Tibial artery (tissue), 4 donors: ENCODE results near the gene PRKACA.

Experiments
- DNase-seq, 2 donors: peaks; one replicate each; pipeline ENCODE4 v3.0.0-alpha.2; 2019
- H3K27ac ChIP-seq, 2 donors: fragments of 200-600 bp; sonication (generic) in 1 of 2; 1 replicate in 1 of 2; 2 replicates in 1 of 2; pipeline ENCODE4 v1.5.1; 2018 to 2019; ENCODE audit warnings: mild to moderate bottlenecking in 1 of 2
- H3K27me3 ChIP-seq, 2 donors: fragments of 200-600 bp; sonication (generic) in 1 of 2; one replicate each; pipeline versions ENCODE4 v1.5.1 to v1.6.0; 2016 to 2019
- H3K36me3 ChIP-seq, 3 donors: fragments of 200-600 bp; sonication (generic) in 2 of 3; one replicate each; pipeline ENCODE4 v1.5.1; 2016 to 2019; ENCODE audit warnings: mild to moderate bottlenecking in 2 of 3
- H3K4me1 ChIP-seq, 4 donors: fragments of 200-600 bp; sonication (generic) in 2 of 4; 1 replicate in 3 of 4; 2 replicates in 1 of 4; pipeline ENCODE4 v1.5.1; 2016 to 2019
- H3K4me3 ChIP-seq, 2 donors: fragments of 200-600 bp; sonication (generic) in 1 of 2; 1 replicate in 1 of 2; 2 replicates in 1 of 2; pipeline ENCODE4 v1.5.1; 2018 to 2019; ENCODE audit warnings: mild to moderate bottlenecking in 2 of 2
- H3K9me3 ChIP-seq, 3 donors: fragments of 200-600 bp; sonication (generic) in 1 of 3; one replicate each; pipeline ENCODE4 v1.5.1; 2016 to 2019
- intact Hi-C: fragments of 100-400 bp; cut with DNase I; formaldehyde crosslinking; loops from one replicate; pipeline ENCODE4 v1.15.0; 2023; ENCODE audit warnings: low total_unique reads
- TF ChIP-seq, protein P1 (sequence below), 2 experiments: fragments of 200-600 bp in 1 of 2; fragments of 450-650 bp in 1 of 2; IDR thresholded peaks; one replicate each; pipeline ENCODE4 v1.5.1; 2017 to 2019; ENCODE audit warnings: antibody characterized with exemption in 2 of 2, mild to moderate bottlenecking in 1 of 2, moderate library complexity in 1 of 2

The PRKACA gene

GRCh38 chr19:14055396-14055795 is 62.2 kb downstream of the PRKACA start:
- Histone ChIP-seq H3K36me3 (peaks cover 0 to 14% (median 0%) of the 10 kb centered on the region in 3 donors), H3K27ac (no peak overlapping the region), H3K27me3 (peaks cover 0 to 35% of the 10 kb centered on the region in 2 donors), H3K9me3 (no peaks in the 10 kb centered on the region), H3K4me1 (peaks cover 0 to 20% (median 10%) of the 10 kb centered on the region in 4 donors), H3K4me3 (no peak overlapping the region)
- DNase-seq = no peak
- intact Hi-C loops = loop anchor here (10.0 kb wide), 1 partner anchor 461 kb away; no protein-coding TSS in a partner anchor
- TF ChIP-seq, protein P1, sequence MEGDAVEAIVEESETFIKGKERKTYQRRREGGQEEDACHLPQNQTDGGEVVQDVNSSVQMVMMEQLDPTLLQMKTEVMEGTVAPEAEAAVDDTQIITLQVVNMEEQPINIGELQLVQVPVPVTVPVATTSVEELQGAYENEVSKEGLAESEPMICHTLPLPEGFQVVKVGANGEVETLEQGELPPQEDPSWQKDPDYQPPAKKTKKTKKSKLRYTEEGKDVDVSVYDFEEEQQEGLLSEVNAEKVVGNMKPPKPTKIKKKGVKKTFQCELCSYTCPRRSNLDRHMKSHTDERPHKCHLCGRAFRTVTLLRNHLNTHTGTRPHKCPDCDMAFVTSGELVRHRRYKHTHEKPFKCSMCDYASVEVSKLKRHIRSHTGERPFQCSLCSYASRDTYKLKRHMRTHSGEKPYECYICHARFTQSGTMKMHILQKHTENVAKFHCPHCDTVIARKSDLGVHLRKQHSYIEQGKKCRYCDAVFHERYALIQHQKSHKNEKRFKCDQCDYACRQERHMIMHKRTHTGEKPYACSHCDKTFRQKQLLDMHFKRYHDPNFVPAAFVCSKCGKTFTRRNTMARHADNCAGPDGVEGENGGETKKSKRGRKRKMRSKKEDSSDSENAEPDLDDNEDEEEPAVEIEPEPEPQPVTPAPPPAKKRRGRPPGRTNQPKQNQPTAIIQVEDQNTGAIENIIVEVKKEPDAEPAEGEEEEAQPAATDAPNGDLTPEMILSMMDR (IDR thresholded peaks at IDR 0.05) = no peak

- H3K4me3 ChIP-seq = no peak overlapping the region
- H3K27ac ChIP-seq = no peak overlapping the region
- no peaks in the 10 kb centered on the region for H3K9me3 ChIP-seq
- H3K36me3 ChIP-seq = peaks cover 0 to 14% (median 0%) of the 10 kb centered on the region in 3 donors
- H3K27me3 ChIP-seq = peaks cover 0 to 29% of the 10 kb centered on the region in 2 donors
- H3K4me1 ChIP-seq = peaks cover 0 to 20% (median 10%) of the 10 kb centered on the region in 4 donors
- intact Hi-C loops = loop anchor here (10.0 kb wide), 1 partner anchor 460 kb away; no protein-coding TSS in a partner anchor
- TF ChIP-seq, protein P1 (IDR thresholded peaks at IDR 0.05) = no peak
- no peak for DNase-seq
These were observed 62.8 kb downstream of the PRKACA start for GRCh38 chr19:14054721-14055120.

DNA sequence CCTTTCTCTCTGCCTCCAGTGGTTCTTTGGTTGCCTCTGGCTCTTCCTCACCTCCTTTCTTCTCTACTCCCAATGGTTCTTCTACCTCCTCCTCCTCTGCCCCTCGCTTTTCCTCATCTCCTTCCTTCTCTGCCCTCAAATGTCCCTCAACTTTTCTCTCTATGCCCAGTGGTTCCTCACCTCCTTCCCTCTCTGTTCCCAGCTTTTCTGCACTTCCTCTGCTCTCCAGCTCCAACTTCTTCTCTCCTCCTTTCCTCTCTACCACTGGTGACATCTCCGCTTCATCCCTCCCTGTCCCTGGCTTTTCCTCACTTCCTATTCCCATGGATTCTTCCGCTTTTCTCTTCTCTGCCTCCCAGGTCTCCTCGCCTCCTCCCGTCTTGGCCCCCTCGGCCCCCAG is 63.5 kb downstream of the PRKACA start:
- TF ChIP-seq, protein P1 (IDR thresholded peaks at IDR 0.05) = no peak
- H3K9me3 ChIP-seq = no peaks in the 10 kb centered on the region
- intact Hi-C loops = loop anchor here (10.0 kb wide), 1 partner anchor 459 kb away; no protein-coding TSS in a partner anchor

GRCh38 chr19:14053500-14053899 is 64.1 kb downstream of the PRKACA start:
- peaks cover 0 to 15% (median 10%) of the 10 kb centered on the region in 4 donors for H3K4me1 ChIP-seq
- TF ChIP-seq, protein P1 (IDR thresholded peaks at IDR 0.05) = no peak
- no peak for DNase-seq
- peaks cover 0 to 16% of the 10 kb centered on the region in 2 donors for H3K27me3 ChIP-seq
- no peak overlapping the region for H3K27ac ChIP-seq
- intact Hi-C loops = loop anchor here (10.0 kb wide), 1 partner anchor 459 kb away; no protein-coding TSS in a partner anchor
- peaks cover 0 to 14% (median 0%) of the 10 kb centered on the region in 3 donors for H3K36me3 ChIP-seq
- H3K9me3 ChIP-seq = no peaks in the 10 kb centered on the region
- H3K4me3 ChIP-seq = no peak overlapping the region

More for the DNA sequence above, 63.5 kb downstream of the PRKACA start:
- Histone ChIP-seq H3K36me3 (peaks cover 0 to 14% (median 0%) of the 10 kb centered on the region in 3 donors), H3K27me3 (peaks cover 0 to 22% of the 10 kb centered on the region in 2 donors), H3K4me1 (peaks cover 0 to 20% (median 10%) of the 10 kb centered on the region in 4 donors), H3K27ac (no peak overlapping the region), H3K4me3 (no peak overlapping the region)
- no peak for DNase-seq

- peaks cover 0 to 14% (median 0%) of the 10 kb centered on the region in 3 donors for H3K36me3 ChIP-seq
- intact Hi-C loops = loop anchor here (10.0 kb wide), 1 partner anchor 458 kb away; no protein-coding TSS in a partner anchor
- no peak for DNase-seq
- H3K4me1 ChIP-seq = peaks cover 0 to 13% (median 8%) of the 10 kb centered on the region in 4 donors
- no peaks in the 10 kb centered on the region for H3K9me3 ChIP-seq
- TF ChIP-seq, protein P1 (IDR thresholded peaks at IDR 0.05) = no peak
- no peak overlapping the region for H3K27ac ChIP-seq
- H3K27me3 ChIP-seq = peaks cover 0 to 12% of the 10 kb centered on the region in 2 donors
- no peak overlapping the region for H3K4me3 ChIP-seq
These were observed 64.5 kb downstream of the PRKACA start for GRCh38 chr19:14053032-14053431.
